Measurements from ENCODE around the gene MRPL33. TPM values are rescaled to one million over a fixed set of nuclear protein-coding genes. Genes with fewer than 3 reads are reported as not detected.
A peak's percentile ranks its signal among the peaks of the same experiment; 100 is the strongest.

MRPL33 gene
- polyA plus RNA-seq, 6 donors from 2014 or later: 165 to 215 (median 182) TPM

DNA sequence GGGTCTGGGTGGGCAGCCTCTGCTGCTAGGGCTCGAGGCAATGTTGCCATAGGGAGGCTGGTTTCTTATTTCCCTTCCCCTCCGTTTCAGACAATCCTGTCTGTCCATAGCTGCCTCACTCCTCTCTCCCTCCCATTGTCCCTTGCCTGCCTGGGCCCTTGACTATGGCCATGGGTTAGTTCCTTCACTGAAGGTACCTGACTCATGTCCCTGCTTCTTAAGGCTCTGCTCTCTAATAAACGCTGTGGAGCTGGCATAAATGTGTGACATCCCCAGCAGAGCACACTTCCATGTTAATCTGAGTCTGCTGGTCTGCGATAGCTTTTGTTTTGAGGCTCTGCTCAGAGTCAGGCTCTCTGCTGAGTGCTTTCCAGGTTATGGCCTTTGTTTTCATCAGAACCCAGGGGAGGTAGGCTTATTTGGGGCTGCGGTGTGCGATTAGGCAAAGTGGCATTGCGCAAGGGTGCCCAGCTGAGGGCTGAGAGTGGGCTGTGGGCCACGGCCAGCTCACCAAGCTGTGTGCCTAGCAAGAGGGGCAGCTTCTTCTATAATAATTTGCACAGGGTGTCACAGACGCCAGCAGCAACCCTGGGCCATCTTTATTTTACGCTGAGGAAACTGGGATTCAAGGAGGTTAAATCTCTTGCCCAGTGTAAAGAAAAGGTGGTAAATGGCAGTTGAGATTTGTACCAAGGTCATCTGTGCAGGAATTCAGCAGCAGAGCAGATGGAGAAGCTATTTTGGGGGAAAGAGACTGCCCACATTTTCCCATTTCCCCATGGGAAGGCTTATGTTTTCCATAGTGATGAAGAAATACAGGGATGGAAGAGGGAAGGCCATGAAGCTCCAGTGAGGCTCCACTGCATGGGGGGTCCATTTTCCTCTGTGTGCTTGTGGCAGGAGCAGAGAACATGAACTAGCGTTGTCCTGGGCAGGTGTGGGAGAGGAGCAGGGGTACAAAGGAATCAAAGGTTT is 25.6 kb downstream of the MRPL33 start:
- Mint-ChIP-seq H3K27me3 (no peaks in the 10 kb centered on the region), H3K36me3 (no peaks in the 10 kb centered on the region), H3K9me3 (no peaks in the 10 kb centered on the region), H3K4me3 (no peak overlapping the region), H3K27ac (peak overlapping the region in 3 of 6 donors; percentile 17 to 73 (median 34)), H3K4me1 (no peaks in the 10 kb centered on the region)
- ATAC-seq (ENCODE audit: low read depth in 2 of 2) (no peak), DNase-seq (no peak)

DNA sequence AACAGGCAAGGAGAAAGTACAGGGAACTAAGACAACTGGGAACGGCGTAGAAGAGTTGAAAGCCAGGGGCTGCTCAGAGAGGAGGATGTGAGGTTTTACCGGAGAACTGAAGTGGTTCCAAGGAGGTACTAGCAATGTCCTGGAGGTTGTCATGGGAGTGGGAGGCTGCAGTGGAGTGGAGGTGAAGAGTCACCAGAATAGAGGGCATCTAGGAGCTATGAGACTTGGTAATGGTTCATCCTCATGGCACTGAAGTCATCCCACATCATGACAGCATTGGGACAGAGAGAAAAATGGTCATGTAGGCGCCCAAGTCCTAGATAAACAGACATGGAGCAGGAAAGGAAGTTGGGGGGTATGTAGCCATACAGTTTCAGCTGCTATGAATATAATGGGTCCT is 26.3 kb downstream of the MRPL33 start:
- no peaks in the 10 kb centered on the region for H3K4me1 Mint-ChIP-seq
- H3K27me3 Mint-ChIP-seq: no peaks in the 10 kb centered on the region
- no peak overlapping the region for H3K4me3 Mint-ChIP-seq
- DNase-seq: no peak
- no peak for ATAC-seq (ENCODE audit: low read depth in 2 of 2)
- H3K27ac Mint-ChIP-seq: peak overlapping the region in 1 of 6 donors; percentile 17
- H3K36me3 Mint-ChIP-seq: no peaks in the 10 kb centered on the region
- peaks cover 0 to 2% (median 0%) of the 10 kb centered on the region in 7 donors for H3K9me3 Mint-ChIP-seq

GRCh38 chr2:27798486-27798885 is 27.0 kb downstream of the MRPL33 start:
- ATAC-seq (ENCODE audit: low read depth in 2 of 2): no peak
- Mint-ChIP-seq H3K4me1 (no peaks in the 10 kb centered on the region), H3K27ac (no peak overlapping the region)

GRCh38 chr2:27798948-27799645 is 27.6 kb downstream of the MRPL33 start:
- Mint-ChIP-seq H3K27me3 (no peaks in the 10 kb centered on the region), H3K36me3 (no peaks in the 10 kb centered on the region), H3K27ac (peak overlapping the region in 1 of 6 donors; percentile 21), H3K9me3 (peaks cover 0 to 2% (median 0%) of the 10 kb centered on the region in 7 donors), H3K4me1 (no peaks in the 10 kb centered on the region), H3K4me3 (no peak overlapping the region)
- DNase-seq (no peak), ATAC-seq (ENCODE audit: low read depth in 2 of 2) (no peak)

More at GRCh38 chr2:27798486-27798885, 27.0 kb downstream of the MRPL33 start:
- Mint-ChIP-seq H3K4me3 (no peak overlapping the region), H3K9me3 (peaks cover 0 to 2% (median 0%) of the 10 kb centered on the region in 7 donors), H3K36me3 (no peaks in the 10 kb centered on the region), H3K27me3 (no peaks in the 10 kb centered on the region)
- DNase-seq: no peak

- H3K27ac Mint-ChIP-seq: no peak overlapping the region
Observed at GRCh38 chr2:27799646-27800010, 28.1 kb downstream of the MRPL33 start.

GRCh38 chr2:27800856-27801255 is 29.3 kb downstream of the MRPL33 start:
- H3K27ac Mint-ChIP-seq: no peak overlapping the region
- H3K4me3 Mint-ChIP-seq: no peak overlapping the region
- no peaks in the 10 kb centered on the region for H3K36me3 Mint-ChIP-seq
- H3K9me3 Mint-ChIP-seq: peaks cover 0 to 2% (median 0%) of the 10 kb centered on the region in 7 donors
- ATAC-seq (ENCODE audit: low read depth in 2 of 2) (no peak), DNase-seq (no peak)
- H3K27me3 Mint-ChIP-seq: no peaks in the 10 kb centered on the region
- no peaks in the 10 kb centered on the region for H3K4me1 Mint-ChIP-seq

More at GRCh38 chr2:27799646-27800010, 28.1 kb downstream of the MRPL33 start:
- H3K27me3 Mint-ChIP-seq: no peaks in the 10 kb centered on the region
- ATAC-seq (ENCODE audit: low read depth in 2 of 2): no peak
- no peak overlapping the region for H3K4me3 Mint-ChIP-seq
- H3K36me3 Mint-ChIP-seq: no peaks in the 10 kb centered on the region
- H3K4me1 Mint-ChIP-seq: no peaks in the 10 kb centered on the region
- peaks cover 0 to 2% (median 0%) of the 10 kb centered on the region in 7 donors for H3K9me3 Mint-ChIP-seq
- no peak for DNase-seq

DNA sequence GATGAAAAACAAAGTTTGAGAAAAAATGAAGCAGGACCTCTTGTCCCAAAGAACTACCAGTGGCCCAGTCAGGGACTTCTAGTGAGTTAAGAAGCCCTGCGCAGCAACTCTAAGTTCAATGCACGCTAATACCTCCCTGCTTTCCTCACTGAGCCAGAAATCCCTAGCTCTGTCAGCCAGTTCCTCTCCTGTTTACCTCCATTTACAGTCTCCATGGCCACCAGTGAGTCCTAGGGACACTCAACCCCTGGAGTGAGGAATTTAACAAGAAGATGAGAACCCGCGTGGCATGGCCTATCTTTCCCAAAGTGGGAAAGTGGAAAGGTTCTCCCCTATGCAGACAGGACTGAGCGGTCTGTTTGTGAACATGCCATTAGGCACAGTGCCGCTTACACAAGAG is 31.0 kb downstream of the MRPL33 start:
- DNase-seq (no peak), ATAC-seq (ENCODE audit: low read depth in 2 of 2) (no peak)
- H3K9me3 Mint-ChIP-seq: peaks cover 0 to 2% (median 0%) of the 10 kb centered on the region in 7 donors
- no peaks in the 10 kb centered on the region for H3K27me3 Mint-ChIP-seq
- H3K36me3 Mint-ChIP-seq: peaks cover 0 to 6% of the 10 kb centered on the region in 2 donors
- no peak overlapping the region for H3K4me3 Mint-ChIP-seq
- H3K27ac Mint-ChIP-seq: peak overlapping the region in 1 of 6 donors; percentile 81
- H3K4me1 Mint-ChIP-seq: no peaks in the 10 kb centered on the region

GRCh38 chr2:27803046-27803445 is 31.5 kb downstream of the MRPL33 start:
- H3K27ac Mint-ChIP-seq: no peak overlapping the region
- H3K4me3 Mint-ChIP-seq: no peak overlapping the region
- no peak for ATAC-seq (ENCODE audit: low read depth in 2 of 2)
- H3K36me3 Mint-ChIP-seq: peaks cover 0 to 6% of the 10 kb centered on the region in 2 donors
- peaks cover 0 to 2% (median 0%) of the 10 kb centered on the region in 7 donors for H3K9me3 Mint-ChIP-seq
- no peaks in the 10 kb centered on the region for H3K27me3 Mint-ChIP-seq
- no peak for DNase-seq
- H3K4me1 Mint-ChIP-seq: no peaks in the 10 kb centered on the region

DNA sequence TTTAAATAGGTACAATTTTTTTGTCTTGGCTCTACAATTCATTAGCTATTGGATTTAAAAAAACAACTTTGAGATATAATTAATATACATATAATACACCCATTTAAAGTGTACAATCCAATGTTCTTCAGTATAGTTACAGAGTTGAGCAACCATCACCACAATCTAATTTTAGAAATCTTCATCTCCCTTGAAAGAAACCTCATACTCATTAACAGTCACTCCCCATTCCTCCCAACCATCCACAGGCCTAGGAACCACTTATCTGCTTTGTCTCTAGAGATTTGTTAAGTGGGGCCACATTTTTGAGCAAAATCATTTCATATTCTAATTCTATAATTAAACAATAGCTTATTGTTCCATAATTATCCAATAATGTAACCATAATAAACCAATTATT is 32.6 kb downstream of the MRPL33 start:
- H3K27me3 Mint-ChIP-seq: no peaks in the 10 kb centered on the region
- DNase-seq: no peak

GRCh38 chr2:27805180-27805579 is 33.7 kb downstream of the MRPL33 start:
- no peak overlapping the region for H3K4me3 Mint-ChIP-seq
- H3K27me3 Mint-ChIP-seq: no peaks in the 10 kb centered on the region
- peaks cover 0 to 6% of the 10 kb centered on the region in 2 donors for H3K36me3 Mint-ChIP-seq
- no peak overlapping the region for H3K27ac Mint-ChIP-seq
- H3K4me1 Mint-ChIP-seq: no peaks in the 10 kb centered on the region
- no peak for DNase-seq
- ATAC-seq (ENCODE audit: low read depth in 2 of 2): no peak
- H3K9me3 Mint-ChIP-seq: peaks cover 0 to 2% (median 0%) of the 10 kb centered on the region in 7 donors

More for the DNA sequence above, 32.6 kb downstream of the MRPL33 start:
- peaks cover 0 to 2% (median 0%) of the 10 kb centered on the region in 7 donors for H3K9me3 Mint-ChIP-seq
- no peak overlapping the region for H3K27ac Mint-ChIP-seq
- H3K4me1 Mint-ChIP-seq: no peaks in the 10 kb centered on the region
- peaks cover 0 to 6% of the 10 kb centered on the region in 2 donors for H3K36me3 Mint-ChIP-seq
- ATAC-seq (ENCODE audit: low read depth in 2 of 2): no peak
- no peak overlapping the region for H3K4me3 Mint-ChIP-seq

DNA sequence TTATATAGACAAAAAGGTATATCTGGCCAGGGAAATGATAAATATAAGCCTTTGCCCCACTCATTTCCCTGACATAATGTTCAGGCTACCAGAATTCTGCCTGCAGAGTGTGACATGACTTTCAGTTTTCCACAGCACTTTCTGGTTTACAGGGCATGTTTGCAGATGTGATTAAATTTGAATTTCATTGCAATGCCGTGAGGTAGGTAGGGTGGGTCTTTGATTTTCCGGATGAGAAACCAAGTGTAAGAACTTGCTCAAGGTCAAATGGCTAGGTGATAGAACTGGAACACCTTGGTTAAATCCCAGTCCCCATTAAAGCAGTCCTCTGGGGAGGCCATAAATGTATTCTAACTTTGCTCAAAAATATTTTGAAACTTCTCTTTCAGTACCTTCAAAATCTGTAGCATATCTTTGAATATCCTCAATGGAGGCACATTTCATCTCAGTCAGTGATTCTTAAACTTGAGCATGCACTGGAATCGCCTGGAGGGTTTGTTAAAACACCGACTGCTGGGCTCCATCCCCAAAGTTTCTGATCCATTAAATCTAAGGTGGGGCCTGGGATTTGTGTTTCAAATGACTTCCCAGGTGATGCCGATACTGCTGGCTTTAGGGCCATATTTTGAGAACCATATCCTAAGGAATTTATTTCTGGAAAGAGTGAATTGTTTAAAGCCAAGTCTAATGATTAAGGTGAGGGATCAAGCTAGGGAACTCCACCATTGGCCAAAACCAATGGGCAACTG is 35.0 kb downstream of the MRPL33 start:
- H3K27ac Mint-ChIP-seq: no peak overlapping the region
- no peak for DNase-seq
- H3K4me1 Mint-ChIP-seq: no peaks in the 10 kb centered on the region
- peaks cover 0 to 2% (median 0%) of the 10 kb centered on the region in 7 donors for H3K9me3 Mint-ChIP-seq
- H3K4me3 Mint-ChIP-seq: no peak overlapping the region
- peaks cover 0 to 6% of the 10 kb centered on the region in 2 donors for H3K36me3 Mint-ChIP-seq
- no peak for ATAC-seq (ENCODE audit: low read depth in 2 of 2)
- no peaks in the 10 kb centered on the region for H3K27me3 Mint-ChIP-seq

DNA sequence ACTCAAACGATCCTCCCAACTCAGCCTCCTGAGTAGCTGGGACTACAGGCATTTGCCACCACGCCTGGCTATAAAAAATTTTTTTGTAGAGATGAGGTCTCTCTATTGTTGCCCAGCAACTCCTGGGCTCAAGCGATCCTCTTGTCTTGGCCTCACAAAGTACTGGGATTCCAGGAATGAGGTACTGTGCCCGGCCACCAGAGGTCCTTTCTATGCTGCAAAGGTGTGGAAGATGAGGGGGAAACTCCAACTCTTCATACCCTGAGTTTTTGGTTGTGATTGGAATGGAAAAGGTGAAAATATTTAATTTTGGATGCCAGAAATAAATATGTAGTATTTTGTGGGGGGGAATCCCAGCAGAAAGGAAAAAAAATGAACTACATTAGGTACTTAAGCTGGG is 36.0 kb downstream of the MRPL33 start:
- peaks cover 0 to 10% of the 10 kb centered on the region in 2 donors for H3K36me3 Mint-ChIP-seq
- H3K9me3 Mint-ChIP-seq: peaks cover 0 to 2% (median 0%) of the 10 kb centered on the region in 7 donors
- DNase-seq (no peak), ATAC-seq (ENCODE audit: low read depth in 2 of 2) (no peak)
- H3K4me3 Mint-ChIP-seq: no peak overlapping the region
- no peaks in the 10 kb centered on the region for H3K27me3 Mint-ChIP-seq
- H3K4me1 Mint-ChIP-seq: no peaks in the 10 kb centered on the region
- no peak overlapping the region for H3K27ac Mint-ChIP-seq

GRCh38 chr2:27808418-27808817 is 36.9 kb downstream of the MRPL33 start:
- DNase-seq (no peak), ATAC-seq (ENCODE audit: low read depth in 2 of 2) (no peak)
- Mint-ChIP-seq H3K9me3 (no peaks in the 10 kb centered on the region), H3K27ac (no peak overlapping the region), H3K4me3 (no peak overlapping the region), H3K36me3 (peaks cover 0 to 10% of the 10 kb centered on the region in 2 donors), H3K4me1 (no peaks in the 10 kb centered on the region), H3K27me3 (no peaks in the 10 kb centered on the region)
